Measurements from ENCODE around the gene FGR.
"Not testable (repeated sequence)": the region's sequence is repeated elsewhere in the genome, so short reads cannot be mapped to it uniquely, and the experiment has no call there.

FGR gene

GRCh38 chr1:27634985-27635367 lies at the start of gene FGR:
Gene FGR, minus strand, starts transcription at chr1:27635185. Its CDS starts 11,269 bp downstream, at chr1:27623916.
- DNase-seq = no peak

GRCh38 chr1:27684176-27684575 lies 49.2 kb upstream of the FGR start:
- DNase-seq = no peak

- DNase-seq = no peak
Observed at GRCh38 chr1:27682351-27682944, 47.5 kb upstream of the FGR start.

GRCh38 chr1:27681580-27681979 lies 46.6 kb upstream of the FGR start:
- not testable (repeated sequence) for DNase-seq

GRCh38 chr1:27680225-27680791 lies 45.3 kb upstream of the FGR start:
- DNase-seq = not testable (repeated sequence)

- no peak for DNase-seq
Observed at GRCh38 chr1:27678747-27679146, 43.8 kb upstream of the FGR start.

GRCh38 chr1:27676410-27676809 lies 41.4 kb upstream of the FGR start:
- no peak for DNase-seq

- DNase-seq = no peak
Observed at GRCh38 chr1:27672750-27673112, 37.7 kb upstream of the FGR start.

GRCh38 chr1:27671964-27672749 lies 37.2 kb upstream of the FGR start, which contains the start of gene IFI6:
Gene IFI6, minus strand, starts transcription at chr1:27672192. Its CDS starts 2,878 bp downstream, at chr1:27669314.
- DNase-seq = peak; percentile 34 to 55 (median 42)

GRCh38 chr1:27669876-27670275 lies 34.9 kb upstream of the FGR start:
- no peak for DNase-seq

- DNase-seq = peak; percentile 74 to 92 (median 82)
Observed at GRCh38 chr1:27668808-27669723, 34.1 kb upstream of the FGR start.

- no peak for DNase-seq
Observed at GRCh38 chr1:27668121-27668807, 33.3 kb upstream of the FGR start.

- no peak for DNase-seq
Observed at GRCh38 chr1:27666791-27667254, 31.8 kb upstream of the FGR start.

GRCh38 chr1:27666294-27666693 lies 31.3 kb upstream of the FGR start:
- DNase-seq = no peak

- no peak for DNase-seq
Observed at GRCh38 chr1:27665016-27665651, 30.1 kb upstream of the FGR start.

GRCh38 chr1:27664291-27664690 lies 29.3 kb upstream of the FGR start:
- DNase-seq = no peak

- DNase-seq = peak; percentile 72 to 96 (median 81)
Observed at GRCh38 chr1:27662707-27663393, 27.9 kb upstream of the FGR start.

- no peak for DNase-seq
Observed at GRCh38 chr1:27662261-27662660, 27.3 kb upstream of the FGR start.

GRCh38 chr1:27661412-27662075 lies 26.6 kb upstream of the FGR start:
- DNase-seq = no peak

- no peak for DNase-seq
Observed at GRCh38 chr1:27660300-27660835, 25.4 kb upstream of the FGR start.
